Ovary (tissue), 9 donors: ENCODE data around the gene ANK3. TPM values are rescaled to one million over a fixed set of nuclear protein-coding genes. Genes with fewer than 3 reads are reported as not detected.
"Not testable (repeated sequence)": the region's sequence is repeated elsewhere in the genome, so short reads cannot be mapped to it uniquely, and the experiment has no call there.

Experiments
- DNase-seq, 5 donors: peaks; one replicate each; pipeline ENCODE4 v3.0.0-alpha.2; 2019 to 2020
- H3K27ac ChIP-seq, 2 donors: fragments of 200-600 bp; one replicate each; pipeline versions ENCODE4 v1.5.1 to v1.8.0; 2019 to 2022
- H3K27me3 ChIP-seq: fragments of 200-600 bp; one replicate; pipeline ENCODE4 v1.8.0; 2022
- H3K36me3 ChIP-seq: fragments of 200-600 bp; sonication (generic); one replicate; pipeline ENCODE4 v1.5.1; 2019
- H3K4me1 ChIP-seq: one replicate; pipeline ENCODE4 v1.8.1; 2013; ENCODE audit warnings: mild to moderate bottlenecking, moderate library complexity; ENCODE audit not compliant: insufficient read depth
- H3K4me3 ChIP-seq: fragments of 200-600 bp; sonication (generic); one replicate; pipeline ENCODE4 v1.5.1; 2017
- H3K9me3 ChIP-seq, 2 donors: fragments of 200-600 bp in 1 of 2; sonication (generic) in 1 of 2; one replicate each; pipeline versions ENCODE4 v1.5.1 to v1.8.1; 2013 to 2019; ENCODE audit warnings: mild to moderate bottlenecking in 1 of 2, moderate library complexity in 1 of 2
- EP300 ChIP-seq: sonication (generic); formaldehyde crosslinking; IDR thresholded peaks from one replicate; pipeline ENCODE4 v1.6.1; 2017; ENCODE audit warnings: antibody characterized with exemption
- POLR2A ChIP-seq: fragments of 450-650 bp; IDR thresholded peaks from one replicate; pipeline ENCODE4 v1.6.1; 2017; ENCODE audit warnings: antibody characterized with exemption, mild to moderate bottlenecking, moderate library complexity
- WGBS, 3 donors: extraction: QIAGEN DNeasy Blood & Tissue Kit in 1 of 3; methylation state at CpG; one replicate each; pipeline versions ENCODE4 v1.1.5 to v1.1.7; 2013 to 2017; 5-methylcytosine and 5-hydroxymethylcytosine counted together
- intact Hi-C, 4 donors: fragments of 100-400 bp; cut with DNase I; formaldehyde crosslinking; loops; one replicate each; pipeline versions ENCODE4 v1.11.0 to v1.15.1; 2022 to 2023
- polyA plus RNA-seq, 2 donors: library from polyadenylated mRNA; stranded (reverse); fragments of 200-250 nt in 1 of 2; fragments of 350-450 nt in 1 of 2; fragmentation: Illumina TruSeq in 1 of 2; extraction: RNeasy Lipid Tissue Mini Kit (QIAGEN cat#74804) in 1 of 2; gene quantifications; one replicate each; pipeline ENCODE4 v1.2.3, GENCODE V29; 2013 to 2014
- total RNA-seq, 7 donors: library from RNA; depleted of rRNA in 2 of 7; stranded (reverse); fragments of >200 nt in 2 of 7; fragmentation: NEBNext Ultra II Directional in 3 of 7; extraction: Animal tissue kit (Norgen Biotek cat#: 25700) in 3 of 7; gene quantifications; one replicate each; pipeline versions ENCODE4 v1.1.0 to v1.2.4, GENCODE V29; 2016 to 2023
- TF ChIP-seq, protein P1 (sequence below), 3 donors: fragments of 450-650 bp in 2 of 3; fragments of 200-600 bp in 1 of 3; IDR thresholded peaks; one replicate each; pipeline versions ENCODE4 v1.5.1 to v1.8.0; 2016 to 2022; ENCODE audit warnings: antibody characterized with exemption in 3 of 3, mild to moderate bottlenecking in 1 of 3
- donor health status: DM: no; HTN: no; CAD: no; lungs with moderate emphysema.
- donor health status: DM: no; HTN: no; CAD: no.
- donor health status: Bipolar disorder and iron deficiency.
- donor health status: DM: yes; HTN: yes; CAD: no.
- donor health status: DM: no; HTN: no; CAD: no.
- donor health status: DM: yes; HTN: yes; CAD: no.

The ANK3 gene
- total and polyA plus RNA-seq, 9 donors: 11.4 to 74.1 (median 28.3) TPM

DNA sequence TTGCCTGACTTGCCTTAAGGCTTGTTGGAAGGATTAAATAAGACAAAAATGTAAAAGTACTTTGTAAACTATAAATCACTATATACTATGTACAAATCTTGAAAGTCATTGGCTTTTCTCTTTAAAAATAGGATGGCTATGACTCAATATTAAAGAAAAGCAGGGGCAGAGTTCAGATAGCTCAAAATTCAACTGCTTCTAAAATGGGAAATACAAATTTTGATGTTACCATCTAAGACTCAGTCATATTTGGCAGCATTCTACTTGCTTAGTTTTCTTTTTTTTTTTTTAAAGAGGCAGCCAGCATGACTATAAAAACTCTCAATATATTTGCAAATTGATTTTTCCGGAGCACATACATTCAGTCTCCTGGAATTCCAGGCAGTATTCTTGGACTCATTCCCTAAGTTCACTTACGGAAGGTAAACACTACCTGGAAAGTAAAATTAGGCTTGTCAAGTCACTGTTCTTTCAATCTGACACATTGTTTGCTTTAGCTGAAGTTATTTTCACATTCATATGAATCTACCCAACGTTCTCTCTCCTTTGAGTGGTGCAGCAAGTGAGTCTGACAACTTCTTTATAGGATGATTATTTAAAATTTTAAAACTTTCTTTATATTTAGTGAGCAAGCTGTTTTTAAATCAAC, 349.5 kb downstream of the ANK3 start:
- TF ChIP-seq EP300: no peak
- TF ChIP-seq, protein P1, sequence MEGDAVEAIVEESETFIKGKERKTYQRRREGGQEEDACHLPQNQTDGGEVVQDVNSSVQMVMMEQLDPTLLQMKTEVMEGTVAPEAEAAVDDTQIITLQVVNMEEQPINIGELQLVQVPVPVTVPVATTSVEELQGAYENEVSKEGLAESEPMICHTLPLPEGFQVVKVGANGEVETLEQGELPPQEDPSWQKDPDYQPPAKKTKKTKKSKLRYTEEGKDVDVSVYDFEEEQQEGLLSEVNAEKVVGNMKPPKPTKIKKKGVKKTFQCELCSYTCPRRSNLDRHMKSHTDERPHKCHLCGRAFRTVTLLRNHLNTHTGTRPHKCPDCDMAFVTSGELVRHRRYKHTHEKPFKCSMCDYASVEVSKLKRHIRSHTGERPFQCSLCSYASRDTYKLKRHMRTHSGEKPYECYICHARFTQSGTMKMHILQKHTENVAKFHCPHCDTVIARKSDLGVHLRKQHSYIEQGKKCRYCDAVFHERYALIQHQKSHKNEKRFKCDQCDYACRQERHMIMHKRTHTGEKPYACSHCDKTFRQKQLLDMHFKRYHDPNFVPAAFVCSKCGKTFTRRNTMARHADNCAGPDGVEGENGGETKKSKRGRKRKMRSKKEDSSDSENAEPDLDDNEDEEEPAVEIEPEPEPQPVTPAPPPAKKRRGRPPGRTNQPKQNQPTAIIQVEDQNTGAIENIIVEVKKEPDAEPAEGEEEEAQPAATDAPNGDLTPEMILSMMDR (IDR thresholded peaks at IDR 0.05): no peak
- no peak for TF ChIP-seq POLR2A

DNA sequence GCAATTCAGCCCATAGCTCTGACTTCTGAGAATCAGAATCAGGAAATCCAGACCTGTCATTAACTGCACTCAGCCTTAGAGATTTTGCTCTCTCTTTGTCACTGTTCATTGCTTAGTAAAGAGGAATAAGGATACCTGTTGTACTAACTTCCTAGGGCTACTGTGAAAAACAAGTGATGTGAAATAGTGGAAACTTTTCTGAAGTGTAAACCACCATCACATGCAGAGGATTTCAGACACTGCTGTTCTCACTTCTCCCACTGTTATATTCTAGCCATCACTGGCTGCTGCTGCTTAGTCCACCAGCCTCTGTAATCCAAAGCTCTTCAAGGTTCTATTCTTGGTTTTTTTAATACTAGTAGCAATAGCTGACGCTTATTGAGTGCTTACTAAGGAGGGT, 353.7 kb downstream of the ANK3 start:
- Histone ChIP-seq H3K4me1 (peaks cover 3% of the 10 kb centered on the region), H3K36me3 (no peaks in the 10 kb centered on the region), H3K9me3 (no peaks in the 10 kb centered on the region), H3K27me3 (no peaks in the 10 kb centered on the region), H3K27ac (no peak overlapping the region), H3K4me3 (no peak overlapping the region)
- WGBS, 3 donors: 82 to 95% (median 85%) methylated on average over 1 of the region's 1 CpG
- TF ChIP-seq POLR2A (no peak), EP300 (no peak)
- TF ChIP-seq, protein P1 (IDR thresholded peaks at IDR 0.05): no peak
- intact Hi-C loops: no loop called here
- no peak for DNase-seq

More for the DNA sequence above, 349.5 kb downstream of the ANK3 start:
- Histone ChIP-seq H3K4me1 (no peaks in the 10 kb centered on the region), H3K27ac (no peak overlapping the region), H3K36me3 (no peaks in the 10 kb centered on the region), H3K4me3 (no peak overlapping the region), H3K27me3 (no peaks in the 10 kb centered on the region), H3K9me3 (no peaks in the 10 kb centered on the region)
- 46 to 53% (median 49%) methylated on average over 3 of the region's 3 CpGs for WGBS, 3 donors
- intact Hi-C loops: no loop called here
- DNase-seq: no peak

DNA sequence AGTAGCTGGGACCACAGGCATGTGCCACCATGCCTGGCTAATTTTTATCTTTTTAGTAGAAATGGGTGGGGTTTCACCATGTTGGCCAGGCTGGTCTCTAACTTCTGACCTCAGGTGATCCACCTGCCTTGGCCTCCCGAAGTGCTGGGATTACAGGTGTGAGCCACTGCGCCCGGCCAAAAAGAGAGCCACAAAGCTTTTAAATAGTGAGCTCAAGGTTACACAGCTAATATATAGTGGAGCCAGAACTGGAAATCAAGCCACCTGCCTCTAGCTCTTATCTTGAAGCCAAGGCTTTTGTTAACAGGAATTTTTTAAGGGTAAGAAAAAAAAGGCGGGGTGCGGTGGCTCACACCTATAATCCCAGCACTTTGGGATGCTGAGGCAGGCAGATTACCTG, 354.3 kb downstream of the ANK3 start:
- H3K27ac ChIP-seq, H3K27me3 ChIP-seq, H3K4me3 ChIP-seq, intact Hi-C loops, H3K4me1 ChIP-seq, H3K36me3 ChIP-seq, DNase-seq, H3K9me3 ChIP-seq: not testable (repeated sequence)
- WGBS, 3 donors: 91 to 94% (median 92%) methylated on average over 5 of the region's 5 CpGs

DNA sequence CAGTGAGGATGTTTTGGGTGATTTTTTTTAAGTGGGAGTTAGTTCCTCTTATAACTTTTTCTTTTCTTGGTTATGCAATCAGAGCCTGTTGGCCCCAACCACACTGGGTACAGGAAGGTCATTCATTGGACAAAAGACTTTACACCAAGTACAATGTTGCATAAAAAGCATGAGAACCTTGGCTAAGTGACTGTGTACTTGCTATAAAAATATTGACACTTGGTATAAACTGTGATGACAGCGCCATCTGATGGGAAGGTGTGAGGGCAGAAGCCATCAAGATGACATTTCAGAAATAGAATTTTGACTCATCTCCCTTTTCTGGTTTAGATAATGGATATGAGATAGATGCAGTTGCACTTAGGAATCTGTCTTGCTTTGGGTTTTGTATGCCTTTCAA, 357.0 kb downstream of the ANK3 start:
- Histone ChIP-seq H3K9me3 (no peaks in the 10 kb centered on the region), H3K27ac (no peak overlapping the region), H3K4me1 (peaks cover 3% of the 10 kb centered on the region), H3K4me3 (no peak overlapping the region), H3K36me3 (no peaks in the 10 kb centered on the region), H3K27me3 (no peaks in the 10 kb centered on the region)
- DNase-seq: no peak
- WGBS, 3 donors: 59 to 67% (median 65%) methylated on average over 1 of the region's 1 CpG
- TF ChIP-seq EP300: no peak
- TF ChIP-seq, protein P1 (IDR thresholded peaks at IDR 0.05): no peak
- TF ChIP-seq POLR2A: no peak
- intact Hi-C loops: no loop called here

DNA sequence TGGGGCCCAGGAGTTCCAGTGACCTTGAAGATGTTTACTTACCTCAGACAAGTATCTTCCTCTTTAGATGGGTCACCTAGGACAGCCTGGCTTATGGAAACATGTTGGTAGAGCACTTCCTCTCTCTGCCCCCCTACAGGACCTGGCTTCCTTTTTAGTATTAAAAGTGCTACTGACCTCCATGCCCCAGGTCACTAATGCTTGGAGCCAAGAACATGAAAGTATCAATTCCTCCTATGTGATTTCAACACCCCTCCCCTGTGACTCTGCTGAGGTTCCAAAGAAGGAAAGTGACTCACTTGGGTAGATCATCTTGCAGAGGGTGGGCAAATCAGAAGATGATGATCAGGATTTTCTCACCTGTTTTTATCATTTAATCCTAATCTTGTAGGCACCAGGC, 358.0 kb downstream of the ANK3 start:
- H3K27ac ChIP-seq: no peak overlapping the region

More for the DNA sequence above, 358.0 kb downstream of the ANK3 start:
- no peak for DNase-seq
- Histone ChIP-seq H3K4me3 (no peak overlapping the region), H3K27me3 (no peaks in the 10 kb centered on the region), H3K9me3 (no peaks in the 10 kb centered on the region), H3K4me1 (peaks cover 3% of the 10 kb centered on the region), H3K36me3 (no peaks in the 10 kb centered on the region)
- TF ChIP-seq POLR2A: no peak
- TF ChIP-seq EP300: no peak
- TF ChIP-seq, protein P1 (IDR thresholded peaks at IDR 0.05): no peak
- intact Hi-C loops: no loop called here
